Loucy (cell line): ENCODE measurements around the gene LMO7.

ENCODE experiments used
- CTCF ChIP-seq: fragments of 200-600 bp; sonication (generic); conservative IDR thresholded peaks from 2 replicates; pipeline ENCODE4 v1.5.1; 2014; ENCODE audit warnings: mild to moderate bottlenecking, antibody characterized with exemption, low read length
- EZH2phosphoT487 ChIP-seq: fragments of 200-600 bp; IDR thresholded peaks from 2 replicates; pipeline ENCODE4 v1.6.1; 2018; ENCODE audit warnings: antibody characterized with exemption, mild to moderate bottlenecking, moderate library complexity, borderline replicate concordance

GRCh38 chr13:75754936-75755335, 118.8 kb downstream of the LMO7 start:
- TF ChIP-seq CTCF (no peak), EZH2phosphoT487 (no peak)
